GM12878 (cell line): ENCODE measurements around the gene CRYBB1. TPM values are rescaled to one million over a fixed set of nuclear protein-coding genes. Genes with fewer than 3 reads are reported as not detected.

ENCODE experiments used
- ATAC-seq: fragments of 200-7000 bp; cut with Tn5 transposase; 3 replicates; pipeline ENCODE4 v1.9.1; 2020; ENCODE audit warnings: mild to moderate bottlenecking, moderate library complexity
- BruUV-seq: library from RNA; stranded (reverse); fragments of 400-500 nt; replicated peaks from 2 replicates; lab custom pipeline; 2021; lab: Mats Ljungman, UMichigan
- CTCF ChIA-PET: fragments of 300-600 bp; sonication (Branson Sonifier 250); formaldehyde crosslinking; extraction: SDS; loops from one replicate; lab custom pipeline; 2021; ENCODE audit warnings: inconsistent platforms; lab: Yijun Ruan, JAX
- POLR2A ChIA-PET: fragments of 350-600 bp; formaldehyde crosslinking; extraction: SDS; loops from one replicate; lab custom pipeline; 2021; ENCODE audit warnings: inconsistent platforms; lab: Charles Lee
- RAD21 ChIA-PET: fragments of 300-600 bp; sonication (Branson Sonifier 250); formaldehyde crosslinking; loops from one replicate; lab custom pipeline; 2023; ENCODE audit warnings: antibody characterized with exemption; ENCODE audit not compliant: unreplicated experiment; lab: Charles Lee
- SMC1A ChIA-PET: fragments of 300-600 bp; sonication (Branson Sonifier 250); formaldehyde crosslinking; loops from one replicate; lab custom pipeline; 2023; ENCODE audit not compliant: unreplicated experiment, uncharacterized antibody; lab: Charles Lee
- DNase-seq: peaks from one replicate; pipeline ENCODE4 v3.0.0-alpha.2; 2011; ENCODE audit warnings: low read depth, low spot score
- FAIRE-seq: peaks from 3 replicates; lab custom pipeline; 2011; peaks lifted over from hg19 to GRCh38; lab: Jason Lieb, UNC
- H2AFZ ChIP-seq: 2 replicates; pipeline ENCODE4 v1.6.0; 2011; ENCODE audit warnings: low read depth, low read length, control low read depth; ENCODE audit not compliant: control insufficient read depth
- H3K27ac ChIP-seq: 2 replicates; pipeline ENCODE4 v1.5.1; 2011; ENCODE audit warnings: control low read depth; ENCODE audit not compliant: control insufficient read depth, insufficient read depth
- H3K27me3 ChIP-seq, 2 experiments: replicated peaks in 1 of 2; 2 replicates each; pipeline versions ENCODE4 v1.6.0 to v1.6.1; 2011; ENCODE audit warnings: low read length in 1 of 2; ENCODE audit not compliant: control insufficient read depth in 2 of 2, insufficient read depth in 2 of 2
- H3K36me3 ChIP-seq, 2 experiments: 2 replicates each; pipeline ENCODE4 v1.5.1; 2011; ENCODE audit warnings: low read length in 1 of 2; ENCODE audit not compliant: control insufficient read depth in 2 of 2, insufficient read depth in 2 of 2
- H3K4me1 ChIP-seq: 2 replicates; pipeline ENCODE4 v1.6.1; 2011; ENCODE audit warnings: mild to moderate bottlenecking, low read length, moderate library complexity, mixed read lengths; ENCODE audit not compliant: control insufficient read depth, insufficient read depth
- H3K4me2 ChIP-seq: 2 replicates; pipeline ENCODE4 v1.6.0; 2011; ENCODE audit warnings: control low read depth; ENCODE audit not compliant: control insufficient read depth, insufficient read depth
- H3K4me3 ChIP-seq: fragments of 200-600 bp; sonication (generic); 2 replicates; pipeline ENCODE4 v1.5.1; 2016
- H3K79me2 ChIP-seq: 2 replicates; pipeline ENCODE4 v1.6.0; 2011; ENCODE audit warnings: low read length; ENCODE audit not compliant: control insufficient read depth, insufficient read depth
- H3K9ac ChIP-seq: 2 replicates; pipeline ENCODE4 v1.8.0; 2011; ENCODE audit warnings: low read length, control low read depth, mixed read lengths; ENCODE audit not compliant: control insufficient read depth, insufficient read depth
- H3K9me3 ChIP-seq: replicated peaks from 3 replicates; pipeline ENCODE4 v1.5.1; 2011; ENCODE audit warnings: mild to moderate bottlenecking, low read length; ENCODE audit not compliant: control insufficient read depth, insufficient read depth
- H4K20me1 ChIP-seq: 2 replicates; pipeline ENCODE4 v1.6.0; 2011; ENCODE audit not compliant: control insufficient read depth, insufficient read depth
- ASH2L ChIP-seq: fragments of 300-600, 200-600 bp; sonication (generic); IDR thresholded peaks from 2 replicates; pipeline ENCODE4 v1.6.1; 2017; ENCODE audit warnings: low read depth, mild to moderate bottlenecking, borderline replicate concordance
- RBBP5 ChIP-seq: fragments of 200-600 bp; sonication (generic); conservative IDR thresholded peaks from 2 replicates; pipeline ENCODE4 v1.6.1; 2016
- STAT1 ChIP-seq: fragments of 450-650 bp; conservative IDR thresholded peaks from 2 replicates; pipeline ENCODE4 v1.6.1; 2014; ENCODE audit warnings: antibody characterized with exemption, mild to moderate bottlenecking
- WGBS: methylation state at CpG from one replicate; pipeline ENCODE4 v1.1.6; 2016; ENCODE audit warnings: low lambda C conversion rate; ENCODE audit not compliant: insufficient replicate concordance, insufficient coverage; ENCODE audit errors: missing lambda C conversion rate; 5-methylcytosine and 5-hydroxymethylcytosine counted together
- in situ Hi-C: fragments of 300-500 bp; cut with MboI; formaldehyde crosslinking; loops from 9 replicates; pipeline ENCODE4 v1.14.3; 2018; ENCODE audit warnings: mixed read lengths
- intact Hi-C: fragments of 100-400 bp; cut with micrococcal nuclease; formaldehyde crosslinking; loops from one replicate; pipeline ENCODE4 v1.14.2; 2022; ENCODE audit not compliant: unreplicated experiment
- polyA plus RNA-seq, 11 experiments: library from polyadenylated mRNA; depleted of rRNA in 4 of 11; unstranded in 6 of 11; stranded (reverse) in 5 of 11; fragments of >200 nt; fragmentation: Nextera tagmentation in 4 of 11; fragmentation: Illumina TruSeq in 1 of 11; extraction: Ambion mirVana in 4 of 11; extraction: Trizol in 1 of 11; gene quantifications; 1 replicate in 1 of 11; 2 replicates in 10 of 11; pipeline versions ENCODE4 v1.2.1 to v1.2.3, GENCODE V29; 2011 to 2016; ENCODE audit warnings: inconsistent platforms in 2 of 11, missing spikeins in 2 of 11, low read depth in 1 of 11
- total RNA-seq, 4 experiments: library from RNA; depleted of rRNA in 3 of 4; stranded (reverse); fragments of >200 nt in 3 of 4; fragmentation: Illumina TruSeq in 1 of 4; extraction: Trizol in 1 of 4; gene quantifications; 2 replicates each; pipeline versions ENCODE4 v1.2.1 to v1.2.3, GENCODE V29; 2013 to 2021
- TF ChIP-seq, protein P1 (sequence below): IDR thresholded peaks from 2 replicates; pipeline ENCODE4 v1.6.1; 2011; ENCODE audit warnings: low read depth, mild to moderate bottlenecking, low read length, moderate library complexity, borderline replicate concordance; ENCODE audit errors: extremely low read depth
- TF ChIP-seq, protein P2 (sequence below): fragments of 450-650 bp; IDR thresholded peaks from 2 replicates; pipeline ENCODE4 v1.6.1; 2014; ENCODE audit warnings: mild to moderate bottlenecking

The CRYBB1 gene
- total and polyA plus RNA-seq, 10 of the 15 experiments (the other 5 are each of a cell fraction or from before 2014, with no cell fraction given), result 0.09 to 0.64 (median 0.23) TPM; not detected in 5

DNA sequence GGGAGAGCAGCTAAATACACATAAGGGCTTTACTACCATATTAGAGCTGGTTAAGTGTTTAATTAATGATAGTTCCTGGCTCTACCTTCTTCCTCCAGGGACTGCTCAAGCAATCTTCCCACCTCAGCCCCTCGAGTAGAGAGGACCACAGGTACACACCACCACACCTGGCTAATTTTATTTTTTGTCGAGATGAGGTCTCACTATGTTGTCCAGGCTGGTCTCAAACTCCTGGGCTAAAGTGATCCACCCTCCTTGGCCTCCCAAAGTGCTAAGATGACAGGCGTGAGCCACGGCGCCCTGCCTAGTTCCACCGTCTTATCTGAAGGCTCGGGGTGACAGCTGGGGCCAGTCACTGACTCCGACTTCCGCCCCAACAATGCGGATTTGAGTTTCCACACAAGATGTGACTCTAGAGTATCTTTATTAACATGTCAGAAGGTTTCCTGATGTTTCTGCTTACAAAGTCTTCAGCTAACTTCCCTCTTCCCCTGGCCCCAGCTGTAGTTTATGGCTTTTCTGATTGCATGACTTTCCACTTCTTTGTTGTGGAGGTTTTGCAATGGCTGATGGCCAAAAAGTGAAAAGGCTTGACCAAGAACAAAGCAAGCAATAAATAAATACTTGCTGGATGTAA lies 44.7 kb downstream of the CRYBB1 start (continued):
- TF ChIP-seq, protein P1, sequence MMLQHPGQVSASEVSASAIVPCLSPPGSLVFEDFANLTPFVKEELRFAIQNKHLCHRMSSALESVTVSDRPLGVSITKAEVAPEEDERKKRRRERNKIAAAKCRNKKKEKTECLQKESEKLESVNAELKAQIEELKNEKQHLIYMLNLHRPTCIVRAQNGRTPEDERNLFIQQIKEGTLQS, result no peak
- TF ChIP-seq ASH2L, result no peak
- TF ChIP-seq STAT1, result no peak
- TF ChIP-seq, all 136 proteins: peak for 0

DNA sequence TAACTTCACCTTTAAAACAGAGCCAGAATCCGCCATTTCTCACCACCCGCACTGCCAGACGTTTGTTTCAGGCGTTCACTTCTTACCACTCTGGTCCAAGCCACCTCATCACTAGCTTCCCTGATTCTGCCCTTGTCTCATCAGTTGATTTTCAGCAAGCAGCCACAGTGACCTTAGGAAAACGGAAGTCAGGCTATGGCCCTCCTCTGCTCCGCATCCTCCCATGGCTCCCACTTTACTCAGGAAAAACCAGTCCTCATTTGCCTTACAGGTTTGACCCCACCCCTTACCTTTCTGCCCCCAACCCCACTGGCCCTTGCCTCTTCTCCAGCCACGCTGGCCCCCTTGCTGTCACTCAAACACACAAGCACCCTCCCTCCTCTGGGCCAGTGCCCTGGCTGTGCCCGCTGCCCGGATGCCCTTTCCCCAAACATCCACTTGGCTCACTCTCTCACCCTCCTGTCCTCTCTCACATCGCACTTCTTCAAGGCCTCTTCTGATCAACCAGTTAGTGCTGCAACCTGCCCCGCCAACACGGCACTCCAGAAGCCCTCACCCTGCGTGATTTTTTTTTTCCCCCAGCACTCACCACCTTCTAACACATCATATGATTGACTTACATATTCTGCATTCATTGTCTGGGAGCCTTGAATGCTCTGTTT lies 46.8 kb downstream of the CRYBB1 start:
- H3K4me1 ChIP-seq, result peaks cover 2% of the 10 kb centered on the region; the same call in 1 of the 2 replicates

More for the DNA sequence above, 46.8 kb downstream of the CRYBB1 start:
- ChIA-PET POLR2A (no interaction called here), SMC1A (no interaction called here), RAD21 (no interaction called here), CTCF (no interaction called here)
- ATAC-seq, result no peak
- Histone ChIP-seq H3K9me3 (no peaks in the 10 kb centered on the region), H4K20me1 (no peaks in the 10 kb centered on the region), H3K36me3 (peaks cover 0 to 3% of the 10 kb centered on the region in 2 experiments; a peak in 1 of 4 replicates), H3K9ac (no peak overlapping the region), H3K4me2 (no peak overlapping the region), H3K27me3 (no peaks in the 10 kb centered on the region), H3K4me3 (no peak overlapping the region), H2AFZ (no peak overlapping the region), H3K27ac (no peak overlapping the region), H3K79me2 (peaks cover 2% of the 10 kb centered on the region; the same call in 1 of the 2 replicates)
- TF ChIP-seq, protein P2, sequence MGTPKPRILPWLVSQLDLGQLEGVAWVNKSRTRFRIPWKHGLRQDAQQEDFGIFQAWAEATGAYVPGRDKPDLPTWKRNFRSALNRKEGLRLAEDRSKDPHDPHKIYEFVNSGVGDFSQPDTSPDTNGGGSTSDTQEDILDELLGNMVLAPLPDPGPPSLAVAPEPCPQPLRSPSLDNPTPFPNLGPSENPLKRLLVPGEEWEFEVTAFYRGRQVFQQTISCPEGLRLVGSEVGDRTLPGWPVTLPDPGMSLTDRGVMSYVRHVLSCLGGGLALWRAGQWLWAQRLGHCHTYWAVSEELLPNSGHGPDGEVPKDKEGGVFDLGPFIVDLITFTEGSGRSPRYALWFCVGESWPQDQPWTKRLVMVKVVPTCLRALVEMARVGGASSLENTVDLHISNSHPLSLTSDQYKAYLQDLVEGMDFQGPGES, result no peak
- TF ChIP-seq RBBP5, result no peak
- no TSS peak for BruUV-seq
- in situ Hi-C loops (no loop called here), intact Hi-C loops (no loop called here)
- no peak for FAIRE-seq
- DNase-seq, result no peak
- WGBS, result 84% methylated on average over 13 of the region's 13 CpGs
